ENCODE measurements around the gene PHLPP1. TPM values are rescaled to one million over a fixed set of nuclear protein-coding genes. Genes with fewer than 3 reads are reported as not detected.
"Not testable (repeated sequence)": the region's sequence is repeated elsewhere in the genome, so short reads cannot be mapped to it uniquely, and the experiment has no call there.

PHLPP1 gene
- total RNA-seq, 1 experiment from 2014 or later = 8.6 TPM

DNA sequence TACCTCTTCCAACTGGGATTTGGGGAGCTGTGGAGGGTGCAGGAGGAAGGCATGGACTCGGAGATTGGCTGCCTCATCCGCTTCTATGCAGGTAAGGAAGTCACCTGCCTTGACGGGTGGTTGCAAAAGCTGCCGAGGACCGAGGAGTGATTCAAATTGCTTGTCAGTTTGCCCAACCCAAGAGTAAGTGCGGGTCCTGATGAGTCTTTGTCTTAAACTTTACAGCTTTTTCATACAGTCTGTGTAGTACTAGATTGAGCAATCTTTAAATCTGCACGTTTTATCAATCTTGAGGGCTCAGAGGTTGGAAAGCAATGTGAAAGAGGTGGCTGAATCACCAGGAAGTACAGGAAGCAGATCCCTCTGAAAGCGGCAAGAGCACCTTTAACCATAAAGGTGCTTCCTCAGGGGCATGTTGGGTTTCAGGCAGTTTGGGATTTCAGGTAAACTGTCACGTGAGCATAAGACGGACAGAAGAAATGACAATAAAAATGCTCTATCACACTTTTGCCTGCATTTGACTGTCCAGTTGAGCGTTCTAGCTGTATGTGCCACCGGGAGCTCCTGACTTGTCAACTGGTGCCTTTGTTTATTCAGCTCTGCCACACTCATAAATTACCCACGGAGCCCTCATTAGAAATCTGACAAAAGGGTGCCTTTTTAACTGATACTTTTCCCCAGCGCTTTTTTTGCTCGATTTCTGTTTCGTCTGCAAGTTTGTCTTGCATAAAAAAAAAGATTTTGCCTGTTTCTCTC, 2.0 kb downstream of the PHLPP1 start:
- peak; percentile 59 for DNase-seq (ENCODE audit: low read depth)

- no peak for DNase-seq (ENCODE audit: low read depth)
Measured at GRCh38 chr18:62717925-62718800, 2.8 kb downstream of the PHLPP1 start.

DNA sequence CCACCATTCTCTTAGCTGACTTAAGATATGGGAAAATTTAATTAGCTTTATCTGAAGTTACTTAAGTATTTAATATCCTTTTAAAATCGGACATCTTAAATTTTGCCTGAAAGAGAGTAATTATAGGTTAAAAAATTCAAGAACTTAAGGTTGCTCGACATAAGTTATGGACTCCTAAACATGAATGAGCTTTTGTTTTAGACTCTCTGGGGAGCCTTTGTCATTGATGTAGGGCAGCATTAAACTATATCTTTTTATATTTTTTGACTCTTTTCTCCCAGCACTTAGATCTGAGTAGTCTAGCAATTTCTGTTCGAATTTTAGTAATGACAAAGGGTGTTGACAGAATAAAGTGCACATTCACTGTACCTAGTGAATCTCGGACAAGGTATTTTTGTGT, 4.7 kb downstream of the PHLPP1 start:
- DNase-seq (ENCODE audit: low read depth) = no peak

DNA sequence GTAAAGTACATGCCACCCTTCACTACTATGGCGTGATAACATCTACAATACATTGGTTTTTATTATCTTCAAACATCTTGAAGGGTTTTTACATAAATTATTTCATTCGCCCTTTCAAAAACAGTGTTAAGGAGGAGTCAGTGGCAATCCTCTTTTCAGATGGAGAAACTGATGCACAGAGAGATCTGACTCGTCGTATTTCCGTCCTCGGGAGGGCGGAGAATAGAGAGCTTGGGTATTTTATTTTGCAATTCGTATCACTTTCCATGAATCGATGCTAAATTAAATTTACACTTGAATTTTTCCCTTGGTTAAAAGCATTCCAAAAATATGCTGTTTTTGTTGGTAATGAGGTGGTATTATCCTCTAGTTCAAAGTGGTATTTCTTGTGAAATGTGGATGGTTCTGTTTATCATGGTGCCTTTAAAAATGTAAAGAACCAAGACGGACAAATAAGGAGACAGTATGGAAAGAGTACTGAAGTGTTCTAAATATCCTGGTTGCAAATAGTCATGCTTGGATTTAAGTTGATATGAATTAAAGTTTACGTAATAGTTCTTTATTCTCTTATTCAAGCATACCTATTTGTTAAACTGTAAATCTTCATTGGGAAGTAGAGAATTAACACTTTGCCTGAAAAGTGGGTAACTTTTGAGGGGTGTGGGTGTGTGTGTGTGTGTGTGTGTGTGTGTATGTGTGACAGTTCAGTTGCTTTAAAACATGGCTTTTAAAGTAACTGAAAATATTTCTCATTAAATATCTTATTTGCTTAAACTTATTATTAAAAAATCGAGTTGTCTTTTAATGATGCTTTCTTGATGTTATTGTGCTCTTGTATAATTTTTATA, 5.6 kb downstream of the PHLPP1 start:
- no peak for DNase-seq (ENCODE audit: low read depth)

DNA sequence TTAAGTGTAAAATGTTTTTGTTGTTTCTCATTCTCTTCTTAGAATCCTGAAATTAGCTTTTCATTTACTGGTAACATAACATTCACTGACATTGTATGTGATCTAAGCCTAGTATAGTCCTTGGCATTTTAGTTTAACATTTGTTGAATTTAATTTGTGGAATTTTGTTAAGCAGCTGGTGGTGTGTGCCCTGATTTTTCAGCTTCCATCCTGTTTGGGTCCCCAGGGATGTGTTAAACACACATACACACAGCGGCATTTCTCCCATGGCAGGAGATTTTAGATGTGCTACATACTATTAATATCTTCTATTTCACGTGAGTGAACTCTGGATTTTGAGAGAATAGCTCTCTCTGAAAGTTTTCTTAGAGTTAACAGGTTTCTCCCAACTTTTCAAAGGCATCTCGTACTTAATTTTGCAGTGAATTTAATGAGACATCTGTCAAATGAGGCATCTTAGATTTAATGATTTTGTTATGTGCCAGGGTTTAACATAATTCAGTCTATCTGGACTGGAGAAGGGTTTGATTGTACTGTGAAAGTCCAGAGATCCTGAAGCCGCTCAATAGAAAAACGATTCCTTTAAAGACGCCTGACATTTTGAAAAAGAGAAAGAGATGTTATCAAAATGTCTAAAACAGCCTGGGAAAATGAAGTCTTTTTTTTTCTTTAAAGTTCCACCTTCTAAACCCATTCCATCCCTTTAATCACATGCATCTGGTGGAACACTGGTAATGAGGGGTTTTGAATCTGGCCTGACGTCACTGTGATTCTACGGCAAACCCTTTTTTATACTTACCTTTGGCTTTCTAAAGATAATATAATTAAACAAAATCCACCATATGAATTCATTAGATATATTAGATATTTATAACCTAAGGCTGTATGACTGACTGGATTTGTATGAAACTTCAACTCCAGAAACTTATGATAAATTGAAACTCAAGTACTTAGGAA, 6.8 kb downstream of the PHLPP1 start:
- DNase-seq (ENCODE audit: low read depth) = no peak

- no peak for DNase-seq (ENCODE audit: low read depth)
Measured at GRCh38 chr18:62723666-62724281, 8.4 kb downstream of the PHLPP1 start.

GRCh38 chr18:62725896-62726295, 10.6 kb downstream of the PHLPP1 start:
- no peak for DNase-seq (ENCODE audit: low read depth)

- no peak for DNase-seq (ENCODE audit: low read depth)
Measured at GRCh38 chr18:62728254-62728653, 12.9 kb downstream of the PHLPP1 start.

GRCh38 chr18:62729487-62730386, 14.4 kb downstream of the PHLPP1 start:
- no peak for DNase-seq (ENCODE audit: low read depth)

- no peak for DNase-seq (ENCODE audit: low read depth)
Measured at GRCh38 chr18:62730941-62731340, 15.6 kb downstream of the PHLPP1 start.

DNA sequence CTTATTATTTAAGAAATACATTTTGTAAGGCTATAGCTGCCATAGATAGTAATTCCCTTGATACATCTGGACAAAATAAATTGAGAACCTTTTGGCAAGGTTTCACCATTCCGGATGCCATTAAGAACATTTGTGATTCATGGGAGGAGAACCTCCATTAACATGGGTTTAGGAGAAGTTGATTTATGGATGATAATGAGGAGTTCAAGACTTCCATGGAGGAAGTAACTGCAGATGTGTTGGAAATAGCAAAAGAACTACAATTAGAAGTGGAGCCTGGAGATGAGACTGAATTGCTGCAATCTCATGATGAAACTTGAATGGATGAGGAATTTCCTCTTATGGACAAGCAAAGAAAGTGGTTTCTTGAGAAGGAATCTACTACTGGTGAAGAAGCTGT, 17.3 kb downstream of the PHLPP1 start:
- no peak for DNase-seq (ENCODE audit: low read depth)

- DNase-seq (ENCODE audit: low read depth) = no peak
Measured at GRCh38 chr18:62734290-62734689, 18.9 kb downstream of the PHLPP1 start.

DNA sequence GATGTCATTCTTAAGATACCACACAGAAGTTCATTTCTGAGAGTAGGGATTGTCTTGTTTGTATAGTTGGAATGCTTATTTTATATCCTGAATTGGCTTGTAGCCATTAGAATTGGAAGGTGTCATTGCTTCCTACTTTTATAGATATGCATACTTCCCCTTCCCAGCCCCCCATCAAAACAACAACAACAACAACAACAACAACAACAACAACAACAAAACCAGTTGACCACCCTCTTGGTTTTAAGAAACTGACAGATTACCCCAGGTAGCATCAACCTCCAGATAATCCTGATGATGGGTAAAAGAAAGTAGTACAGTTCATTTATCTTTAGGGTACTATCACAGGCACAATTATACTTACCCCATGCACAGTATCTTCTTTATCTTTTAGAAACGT, 20.0 kb downstream of the PHLPP1 start:
- no peak for DNase-seq (ENCODE audit: low read depth)

GRCh38 chr18:62736077-62736855, 20.9 kb downstream of the PHLPP1 start:
- no peak for DNase-seq (ENCODE audit: low read depth)

DNA sequence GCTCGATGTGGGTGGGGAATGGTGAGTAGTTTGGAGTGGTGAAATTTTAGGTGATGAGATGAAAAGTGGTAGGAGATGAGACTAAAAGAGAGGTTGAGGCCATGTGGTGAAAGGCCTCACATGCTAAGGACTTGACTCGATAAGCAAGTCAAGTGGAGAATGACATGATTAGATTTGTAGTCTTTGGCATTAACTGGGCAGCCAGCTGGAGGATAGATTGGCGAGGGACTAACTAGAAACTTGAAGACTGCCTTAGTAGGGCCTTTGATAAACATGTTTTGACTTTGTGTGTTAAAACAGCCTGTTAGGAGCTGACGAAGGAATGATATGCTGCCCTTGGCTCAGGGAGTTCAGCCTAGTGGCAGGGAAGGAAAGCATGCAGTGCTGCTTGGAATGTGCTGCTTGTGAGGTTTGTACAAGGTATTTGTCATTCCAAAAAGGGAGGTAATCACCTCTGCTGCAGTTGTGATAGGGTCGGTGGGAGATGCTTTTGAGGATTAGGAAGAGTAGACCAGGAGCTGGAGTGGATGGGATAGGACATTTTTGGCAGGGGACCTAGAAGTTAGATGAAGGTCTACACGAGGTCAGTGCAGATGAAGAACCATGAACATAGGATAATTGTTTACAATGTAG, 22.0 kb downstream of the PHLPP1 start:
- no peak for DNase-seq (ENCODE audit: low read depth)

- no peak for DNase-seq (ENCODE audit: low read depth)
Measured at GRCh38 chr18:62738639-62739038, 23.3 kb downstream of the PHLPP1 start.

DNA sequence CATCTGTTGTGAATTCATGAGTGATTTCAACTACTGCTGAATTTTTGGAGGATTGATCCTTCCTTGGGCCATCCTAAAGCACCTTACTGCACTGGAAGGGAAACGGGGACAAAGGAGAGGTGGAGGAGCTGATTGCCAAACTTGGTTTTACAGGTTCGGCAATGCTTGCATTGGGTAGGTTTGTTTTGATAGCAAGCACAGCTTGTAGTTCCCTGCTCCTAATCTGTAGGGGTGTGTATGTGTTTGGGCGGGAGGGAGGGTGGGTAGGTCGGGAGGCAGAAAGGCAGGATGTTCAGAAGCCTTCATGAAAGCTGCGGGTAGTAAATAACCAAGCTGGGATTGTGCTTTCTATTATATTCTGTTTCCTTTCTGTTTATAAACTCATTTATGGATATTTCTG, 24.6 kb downstream of the PHLPP1 start:
- no peak for DNase-seq (ENCODE audit: low read depth)

DNA sequence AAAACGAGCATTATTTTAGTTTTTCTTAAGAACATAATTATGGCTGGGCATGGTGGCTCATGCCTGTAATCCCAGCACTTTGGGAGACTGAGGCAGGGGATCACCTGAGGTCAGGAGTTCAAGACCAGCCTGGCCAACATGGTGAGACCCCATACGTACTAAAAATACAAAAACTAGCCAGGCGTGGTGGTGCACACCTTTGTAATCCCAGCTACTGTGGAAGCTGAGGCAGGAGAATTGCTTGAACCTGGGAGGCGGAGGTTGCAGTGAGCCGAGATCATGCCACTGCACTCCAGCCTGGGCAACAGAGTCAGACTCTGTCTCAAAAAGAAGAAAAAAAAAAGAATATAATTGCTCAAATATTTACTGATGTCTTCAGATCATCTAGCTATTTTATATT, 25.3 kb downstream of the PHLPP1 start:
- not testable (repeated sequence) for DNase-seq (ENCODE audit: low read depth)

All from HT1080 (cell line).